ENCODE data around the gene IGSF10. TPM values are rescaled to one million over a fixed set of nuclear protein-coding genes. Genes with fewer than 3 reads are reported as not detected.
A peak's percentile ranks its signal among the peaks of the same experiment; 100 is the strongest.
"Not testable (repeated sequence)": the region's sequence is repeated elsewhere in the genome, so short reads cannot be mapped to it uniquely, and the experiment has no call there.

Gene IGSF10
- total RNA-seq, 3 donors from 2014 or later: 7.9 to 15.5 (median 14.4) TPM

DNA sequence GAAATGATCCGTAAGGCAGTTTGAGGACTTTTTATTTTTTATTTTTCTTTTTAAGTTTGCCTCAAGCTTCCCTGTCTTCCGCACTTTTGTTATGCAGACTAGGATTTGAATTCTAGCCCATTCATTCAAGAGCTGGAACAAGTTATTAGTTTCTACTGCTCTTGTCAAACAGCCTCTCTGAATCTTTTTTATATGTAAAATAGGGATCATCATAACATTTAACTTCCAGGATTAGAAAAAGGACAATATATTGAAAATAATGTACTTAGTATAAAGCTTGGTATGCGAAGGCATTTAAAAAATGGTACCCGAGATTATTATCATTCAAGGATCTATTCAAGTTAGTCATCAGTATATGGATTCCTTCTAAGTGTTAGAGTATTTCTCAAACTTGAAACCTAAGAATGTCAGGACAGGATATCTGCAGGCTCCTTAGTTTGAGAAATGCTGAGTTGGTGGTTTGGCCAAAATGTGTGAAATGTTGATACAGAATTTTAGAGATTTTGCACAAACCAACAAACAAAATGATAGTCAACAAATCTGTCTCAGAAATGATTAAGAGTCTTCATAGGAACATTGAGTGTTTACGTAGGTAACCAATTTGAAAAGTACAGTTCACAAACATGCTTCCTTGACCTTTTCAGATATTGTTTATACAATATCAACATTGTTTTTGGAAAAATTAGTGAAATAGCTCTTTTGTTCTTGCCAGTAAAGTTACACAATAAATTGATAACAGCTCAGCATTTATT lies 40.5 kb upstream of the IGSF10 start:
- H3K27ac ChIP-seq: peak overlapping the region; percentile 28 to 33
- TF ChIP-seq, protein P1, sequence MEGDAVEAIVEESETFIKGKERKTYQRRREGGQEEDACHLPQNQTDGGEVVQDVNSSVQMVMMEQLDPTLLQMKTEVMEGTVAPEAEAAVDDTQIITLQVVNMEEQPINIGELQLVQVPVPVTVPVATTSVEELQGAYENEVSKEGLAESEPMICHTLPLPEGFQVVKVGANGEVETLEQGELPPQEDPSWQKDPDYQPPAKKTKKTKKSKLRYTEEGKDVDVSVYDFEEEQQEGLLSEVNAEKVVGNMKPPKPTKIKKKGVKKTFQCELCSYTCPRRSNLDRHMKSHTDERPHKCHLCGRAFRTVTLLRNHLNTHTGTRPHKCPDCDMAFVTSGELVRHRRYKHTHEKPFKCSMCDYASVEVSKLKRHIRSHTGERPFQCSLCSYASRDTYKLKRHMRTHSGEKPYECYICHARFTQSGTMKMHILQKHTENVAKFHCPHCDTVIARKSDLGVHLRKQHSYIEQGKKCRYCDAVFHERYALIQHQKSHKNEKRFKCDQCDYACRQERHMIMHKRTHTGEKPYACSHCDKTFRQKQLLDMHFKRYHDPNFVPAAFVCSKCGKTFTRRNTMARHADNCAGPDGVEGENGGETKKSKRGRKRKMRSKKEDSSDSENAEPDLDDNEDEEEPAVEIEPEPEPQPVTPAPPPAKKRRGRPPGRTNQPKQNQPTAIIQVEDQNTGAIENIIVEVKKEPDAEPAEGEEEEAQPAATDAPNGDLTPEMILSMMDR (IDR thresholded peaks at IDR 0.05): no peak
- no peak for TF ChIP-seq POLR2A (IDR thresholded peaks at IDR 0.05)
- TF ChIP-seq POLR2AphosphoS5 (IDR thresholded peaks at IDR 0.05): no peak
- H3K4me1 ChIP-seq: no peaks in the 10 kb centered on the region
- no peaks in the 10 kb centered on the region for H3K9me3 ChIP-seq
- no peaks in the 10 kb centered on the region for H3K27me3 ChIP-seq
- H3K4me3 ChIP-seq: no peak overlapping the region
- intact Hi-C loops (cut with DNase I; ENCODE audit: low total_unique reads): no loop called here
- DNase-seq (ENCODE audit: low spot score in 2 of 2): no peak
- H3K36me3 ChIP-seq: no peaks in the 10 kb centered on the region

DNA sequence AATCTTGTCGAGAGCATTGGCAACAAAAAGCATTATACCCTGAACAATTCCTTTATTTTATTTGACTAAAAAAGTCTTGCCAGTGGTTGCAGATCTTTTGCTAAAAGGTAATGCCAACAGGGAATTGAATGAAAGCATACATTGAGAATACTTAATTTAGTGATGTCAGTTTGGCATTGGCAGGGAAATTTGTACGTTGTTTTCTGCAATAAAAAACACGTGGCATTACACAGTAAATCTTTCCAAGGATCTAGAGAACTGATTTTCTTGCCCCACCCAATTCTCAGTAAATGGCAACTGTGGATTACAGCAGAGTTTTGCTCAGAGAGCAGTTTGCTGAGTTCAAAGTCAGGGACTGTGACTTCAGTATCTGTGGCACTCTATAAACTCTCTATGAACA lies 38.3 kb upstream of the IGSF10 start:
- no peak for DNase-seq (ENCODE audit: low spot score in 2 of 2)
- Histone ChIP-seq H3K36me3 (no peaks in the 10 kb centered on the region), H3K4me1 (no peaks in the 10 kb centered on the region), H3K9me3 (peaks cover 0 to 2% of the 10 kb centered on the region in 2 donors), H3K4me3 (no peak overlapping the region), H3K27me3 (no peaks in the 10 kb centered on the region), H3K27ac (no peak overlapping the region)
- TF ChIP-seq, protein P1 (IDR thresholded peaks at IDR 0.05): no peak
- TF ChIP-seq POLR2AphosphoS5 (IDR thresholded peaks at IDR 0.05): no peak
- TF ChIP-seq POLR2A (IDR thresholded peaks at IDR 0.05): no peak
- intact Hi-C loops (cut with DNase I; ENCODE audit: low total_unique reads): no loop called here

DNA sequence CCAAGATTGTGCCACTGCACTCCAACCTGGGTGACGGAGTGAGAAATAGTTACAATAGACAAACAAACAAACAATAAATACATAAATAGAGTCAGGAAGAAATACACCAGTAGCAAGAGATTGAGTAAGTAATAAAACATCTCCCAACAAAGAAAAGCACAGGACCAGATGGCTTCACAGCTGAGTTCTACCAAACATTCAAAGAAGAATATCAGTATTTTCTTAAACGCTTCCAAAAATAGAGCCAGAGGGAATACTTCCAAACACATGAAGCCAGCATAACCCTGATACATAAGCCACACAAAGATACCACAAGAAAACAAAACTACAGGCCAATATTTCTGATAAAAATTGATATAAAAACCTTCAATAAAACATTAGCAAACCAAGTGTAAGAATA lies 30.7 kb upstream of the IGSF10 start:
- DNase-seq (ENCODE audit: low spot score in 2 of 2): no peak
- no peak for TF ChIP-seq POLR2AphosphoS5 (IDR thresholded peaks at IDR 0.05)
- H3K4me1 ChIP-seq: no peaks in the 10 kb centered on the region
- peak overlapping the region; percentile 2 to 15 for H3K27ac ChIP-seq
- no peaks in the 10 kb centered on the region for H3K27me3 ChIP-seq
- no peaks in the 10 kb centered on the region for H3K36me3 ChIP-seq
- no peak overlapping the region for H3K4me3 ChIP-seq
- intact Hi-C loops (cut with DNase I; ENCODE audit: low total_unique reads): no loop called here
- peaks cover 0 to 2% of the 10 kb centered on the region in 2 donors for H3K9me3 ChIP-seq

DNA sequence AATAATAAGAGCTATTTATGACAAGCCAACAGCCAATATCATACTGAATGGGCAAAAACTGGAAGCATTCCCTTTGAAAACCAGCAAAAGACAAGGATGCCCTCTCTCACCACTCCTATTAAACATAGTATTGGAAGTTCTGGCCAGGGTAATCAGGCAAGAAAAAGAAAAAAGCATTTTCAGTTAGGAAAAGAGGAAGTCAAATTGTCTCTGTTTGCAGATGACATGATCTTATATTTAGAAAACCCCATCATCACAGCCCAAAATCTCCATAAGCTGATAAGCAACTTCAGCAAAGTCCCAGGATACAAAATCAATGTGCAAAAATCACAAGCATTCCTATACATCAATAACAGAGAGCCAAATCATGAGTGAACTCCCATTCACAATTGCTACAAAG lies 27.0 kb upstream of the IGSF10 start:
- H3K4me3 ChIP-seq; H3K9me3 ChIP-seq; H3K36me3 ChIP-seq; H3K27me3 ChIP-seq; H3K27ac ChIP-seq; H3K4me1 ChIP-seq; intact Hi-C loops (cut with DNase I; ENCODE audit: low total_unique reads); DNase-seq (ENCODE audit: low spot score in 2 of 2): not testable (repeated sequence)

DNA sequence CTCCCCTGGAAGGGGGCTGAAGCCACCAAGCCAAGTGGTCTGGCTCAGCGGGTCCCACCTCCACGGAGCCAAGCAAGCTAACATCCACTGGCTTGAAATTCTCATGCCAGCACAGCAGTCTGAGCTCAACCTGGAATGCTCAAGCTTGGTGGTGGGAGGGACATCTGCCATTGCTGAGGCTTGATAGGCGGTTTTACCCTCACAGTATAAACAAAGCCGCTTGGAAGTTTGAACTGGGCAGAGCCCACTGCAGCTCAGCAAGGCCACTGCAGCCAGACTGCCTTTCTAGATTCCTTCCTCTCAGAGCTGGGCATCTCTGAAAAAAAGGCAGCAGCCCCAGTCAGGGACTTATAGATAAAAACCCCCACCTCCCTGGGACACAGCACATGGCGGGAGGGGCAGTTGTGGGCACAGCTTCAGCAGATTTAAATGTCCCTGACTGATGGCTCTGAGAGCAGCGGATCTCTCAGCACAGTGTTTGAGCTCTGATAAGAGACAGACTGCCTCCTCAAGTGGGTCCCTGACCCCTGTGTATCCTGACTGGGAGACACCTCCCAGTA lies 23.2 kb upstream of the IGSF10 start:
- DNase-seq (ENCODE audit: low spot score in 2 of 2): no peak
- H3K4me1 ChIP-seq: no peaks in the 10 kb centered on the region
- no peaks in the 10 kb centered on the region for H3K27me3 ChIP-seq
- intact Hi-C loops (cut with DNase I; ENCODE audit: low total_unique reads): no loop called here
- TF ChIP-seq POLR2AphosphoS5 (IDR thresholded peaks at IDR 0.05) (no peak), POLR2A (IDR thresholded peaks at IDR 0.05) (no peak)
- TF ChIP-seq, protein P1 (IDR thresholded peaks at IDR 0.05): no peak
- no peak overlapping the region for H3K4me3 ChIP-seq
- H3K27ac ChIP-seq: no peak overlapping the region
- H3K36me3 ChIP-seq: no peaks in the 10 kb centered on the region
- H3K9me3 ChIP-seq: peaks cover 5 to 9% of the 10 kb centered on the region in 2 donors

DNA sequence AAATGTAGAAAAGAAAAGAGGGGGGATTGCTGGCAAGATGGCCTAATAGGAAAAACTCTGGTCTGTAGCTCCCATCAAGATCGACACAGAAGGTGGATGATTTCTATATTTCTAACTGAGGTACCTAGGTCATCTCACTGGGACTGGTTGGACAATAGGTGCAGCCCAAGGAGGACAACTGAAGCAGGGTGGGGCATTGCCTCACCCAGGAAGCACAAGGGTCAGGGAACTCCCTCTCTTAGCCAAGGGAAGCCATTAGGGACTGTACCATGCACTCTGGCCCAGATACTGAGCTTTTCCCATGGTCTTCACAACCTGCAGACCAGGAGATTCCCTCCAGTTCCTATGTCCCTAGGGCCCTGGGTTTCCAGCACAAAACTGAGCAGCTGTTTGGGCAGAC lies 22.6 kb upstream of the IGSF10 start:
- Histone ChIP-seq H3K27ac (no peak overlapping the region), H3K9me3 (peaks cover 5 to 9% of the 10 kb centered on the region in 2 donors), H3K4me3 (no peak overlapping the region), H3K4me1 (no peaks in the 10 kb centered on the region), H3K27me3 (no peaks in the 10 kb centered on the region), H3K36me3 (no peaks in the 10 kb centered on the region)
- intact Hi-C loops (cut with DNase I; ENCODE audit: low total_unique reads): no loop called here
- DNase-seq (ENCODE audit: low spot score in 2 of 2): no peak
- no peak for TF ChIP-seq POLR2A (IDR thresholded peaks at IDR 0.05)
- TF ChIP-seq, protein P1 (IDR thresholded peaks at IDR 0.05): no peak
- no peak for TF ChIP-seq POLR2AphosphoS5 (IDR thresholded peaks at IDR 0.05)
